Endothelial cell of hepatic sinusoid (primary cell): Measurements from ENCODE around the gene LCN6.

Experiments
- in situ Hi-C: cut with HindIII; loops from 2 replicates; pipeline ENCODE4 v1.10.0; 2017; ENCODE audit warnings: low sequenced_read_pairs

LCN6 gene

DNA sequence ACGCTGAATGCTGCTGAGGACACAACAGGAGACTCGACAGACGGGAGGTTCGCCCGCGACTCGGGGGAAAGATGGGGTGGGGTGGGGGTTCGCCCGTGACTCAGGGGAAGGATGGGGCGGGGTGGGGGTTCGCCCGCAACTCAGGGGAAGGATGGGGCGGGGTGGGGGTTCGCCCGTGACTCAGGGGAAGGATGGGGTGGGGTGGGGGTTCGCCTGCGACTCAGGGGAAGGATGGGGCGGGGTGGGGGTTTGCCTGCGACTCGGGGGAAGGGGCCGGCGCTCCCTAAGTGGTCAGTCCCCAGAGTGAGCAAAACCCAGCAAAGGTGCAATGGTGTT, 2.2 kb downstream of the LCN6 start:
- in situ Hi-C loops = no loop called here

DNA sequence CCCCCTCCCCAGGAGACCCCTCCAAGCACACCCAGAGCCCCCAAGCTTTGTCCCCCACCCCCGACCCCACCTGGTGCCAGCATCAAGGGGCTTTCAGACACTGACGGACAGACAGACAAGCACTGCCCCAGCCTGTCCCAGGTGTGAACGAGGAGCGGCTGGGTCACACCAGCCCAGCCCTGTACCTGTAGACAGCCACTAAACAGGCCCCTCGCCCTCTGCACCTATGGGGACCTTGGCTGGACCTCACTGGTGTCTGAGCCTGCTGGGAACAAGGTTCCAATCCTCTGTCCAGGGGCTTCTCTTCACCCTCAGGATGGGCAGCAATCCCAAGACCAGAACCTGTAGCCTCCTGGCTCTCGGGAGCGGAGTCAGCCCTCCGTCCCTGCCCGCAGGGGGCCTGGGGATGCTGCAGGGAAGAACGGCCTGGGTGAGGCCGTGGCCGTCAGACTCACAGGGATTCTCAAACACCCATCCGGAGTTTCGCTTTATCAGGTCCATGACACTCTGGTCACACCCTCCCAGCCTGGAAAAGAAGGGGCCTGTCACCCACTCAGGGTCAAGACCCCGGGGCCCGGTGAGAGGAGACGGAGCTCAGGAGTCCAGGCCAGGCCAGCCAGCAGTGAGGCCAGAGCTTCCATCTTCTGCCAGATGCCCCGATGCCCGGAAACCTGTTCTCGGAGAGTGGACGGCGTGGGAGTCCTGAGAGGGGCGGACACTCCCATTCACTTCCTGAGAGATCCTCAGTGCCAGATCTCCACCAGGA, 2.8 kb downstream of the LCN6 start:
- in situ Hi-C loops = no loop called here

DNA sequence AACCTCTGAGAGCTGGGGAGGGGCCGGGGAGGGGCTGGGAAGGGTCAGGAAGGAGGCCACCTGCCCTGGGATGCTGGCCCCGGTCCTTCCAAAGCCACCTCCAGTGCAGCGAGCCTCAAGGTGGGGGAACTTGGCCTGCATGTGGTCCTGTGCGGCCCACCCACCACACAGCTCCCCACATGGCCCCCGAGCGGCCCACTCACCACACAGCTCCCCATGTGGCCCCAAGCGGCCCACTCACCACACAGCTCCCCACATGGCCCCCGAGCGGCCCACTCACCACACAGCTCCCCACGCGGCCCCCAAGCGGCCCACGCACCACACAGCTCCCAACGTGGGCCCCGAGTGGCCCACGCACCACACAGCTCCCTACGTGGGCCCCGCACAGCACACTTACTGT, 3.6 kb downstream of the LCN6 start:
- in situ Hi-C loops = no loop called here

DNA sequence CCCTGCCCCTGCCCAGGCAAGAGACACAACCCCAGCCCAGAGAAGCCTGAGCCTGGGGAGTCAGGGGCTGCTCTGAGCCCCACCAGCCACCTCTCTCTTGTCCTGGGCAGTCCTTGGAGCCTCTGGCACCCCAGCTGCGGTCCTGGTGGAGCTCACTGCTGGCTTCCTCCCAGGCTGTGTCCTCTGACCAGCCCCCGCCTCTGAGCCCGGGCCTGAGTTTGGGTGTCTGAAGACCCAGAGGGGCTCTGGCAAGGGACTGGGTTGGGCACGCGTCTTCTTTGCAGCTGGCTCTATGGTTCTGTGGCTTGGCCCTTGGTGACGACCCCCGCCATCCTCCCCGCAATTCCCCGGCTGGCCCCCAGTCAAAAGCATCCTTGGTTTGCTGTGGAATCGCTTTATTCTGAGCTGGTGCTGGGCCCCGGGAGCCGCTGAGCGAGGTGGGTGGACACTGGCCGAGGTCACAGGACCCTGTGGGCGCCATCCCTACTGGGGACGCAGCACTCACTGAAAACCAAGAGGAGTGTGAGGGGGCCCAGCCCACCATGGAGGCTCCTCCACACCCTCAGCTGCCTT, 4.6 kb downstream of the LCN6 start:
- in situ Hi-C loops = no loop called here

DNA sequence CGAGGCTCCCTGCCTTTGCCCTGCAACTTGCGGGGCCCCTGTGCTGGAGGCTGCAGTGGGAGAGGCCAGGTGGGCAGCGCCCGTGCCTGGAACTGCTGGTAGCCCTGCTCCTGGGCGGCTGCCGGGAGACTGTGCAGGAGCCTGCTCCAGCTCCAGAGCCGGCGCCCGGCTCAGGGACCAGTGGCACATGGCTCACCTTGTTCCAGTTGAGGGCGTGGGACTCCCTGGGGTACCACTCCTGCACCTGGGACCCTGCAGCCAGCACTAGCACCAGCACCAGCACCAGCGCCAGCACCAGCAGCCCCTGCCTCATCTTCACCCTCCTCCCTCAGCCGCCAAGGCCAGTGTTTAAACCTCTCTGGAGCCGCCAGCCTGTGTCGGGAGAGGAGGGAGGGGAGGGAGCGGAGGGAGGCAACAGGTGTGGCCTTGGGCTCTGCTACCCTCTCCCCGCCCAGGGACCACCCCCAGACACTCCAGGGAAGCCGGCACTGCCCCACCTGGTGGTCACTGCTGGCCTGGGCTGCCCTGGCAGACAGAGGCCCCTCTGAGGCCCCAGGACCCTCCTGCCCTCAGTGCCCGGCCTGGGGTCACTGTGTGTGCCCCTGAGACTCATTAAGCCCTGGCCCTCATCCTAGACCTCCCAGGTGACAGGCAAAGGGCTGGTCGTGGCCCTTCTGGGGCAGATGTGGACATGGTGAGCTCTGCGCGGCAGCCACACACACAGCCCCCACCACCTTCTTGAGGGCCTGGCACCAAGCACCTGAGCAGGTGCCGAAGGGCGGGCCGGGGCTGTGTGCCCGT, 5.5 kb downstream of the LCN6 start, which contains the start of gene LCN10:
Gene LCN10, minus strand, starts transcription at position 350 of the 801 bp plus-strand sequence. Its CDS starts 37 bp downstream, at position 313.
- in situ Hi-C loops = no loop called here

DNA sequence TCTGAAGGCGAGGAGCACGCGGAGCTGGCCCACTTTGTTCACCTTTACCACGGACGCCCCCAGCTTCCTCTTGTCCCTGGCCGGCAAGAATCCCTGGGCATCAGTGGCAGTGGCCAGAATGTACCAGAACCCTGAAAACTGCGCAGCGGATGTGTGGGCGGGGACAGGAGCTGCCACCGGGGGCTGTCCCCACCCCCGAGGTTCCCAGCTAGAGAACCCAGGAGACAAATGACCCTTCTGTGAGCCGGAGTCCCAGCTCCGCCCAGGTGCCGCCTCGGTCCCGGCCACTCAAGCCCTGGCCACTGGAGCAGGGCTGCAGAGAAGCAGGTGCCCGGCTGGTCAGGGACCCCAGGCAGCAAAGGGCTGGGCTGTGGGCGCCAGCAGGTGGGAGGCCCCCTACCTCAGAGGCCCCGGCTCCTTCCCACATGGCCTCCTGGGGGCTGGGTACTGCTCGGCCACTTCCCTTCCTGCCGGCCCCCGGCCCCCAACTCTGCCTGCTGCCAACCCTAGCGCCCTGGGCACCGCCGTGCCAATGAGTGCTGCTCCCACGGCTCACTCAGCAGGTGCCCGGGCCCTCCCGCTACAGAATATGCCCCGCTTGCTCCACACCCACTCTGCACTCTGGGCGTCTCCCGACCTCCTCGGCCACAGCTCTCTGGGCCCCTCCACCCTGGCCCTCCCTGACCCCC, 6.3 kb downstream of the LCN6 start:
- in situ Hi-C loops = no loop called here

DNA sequence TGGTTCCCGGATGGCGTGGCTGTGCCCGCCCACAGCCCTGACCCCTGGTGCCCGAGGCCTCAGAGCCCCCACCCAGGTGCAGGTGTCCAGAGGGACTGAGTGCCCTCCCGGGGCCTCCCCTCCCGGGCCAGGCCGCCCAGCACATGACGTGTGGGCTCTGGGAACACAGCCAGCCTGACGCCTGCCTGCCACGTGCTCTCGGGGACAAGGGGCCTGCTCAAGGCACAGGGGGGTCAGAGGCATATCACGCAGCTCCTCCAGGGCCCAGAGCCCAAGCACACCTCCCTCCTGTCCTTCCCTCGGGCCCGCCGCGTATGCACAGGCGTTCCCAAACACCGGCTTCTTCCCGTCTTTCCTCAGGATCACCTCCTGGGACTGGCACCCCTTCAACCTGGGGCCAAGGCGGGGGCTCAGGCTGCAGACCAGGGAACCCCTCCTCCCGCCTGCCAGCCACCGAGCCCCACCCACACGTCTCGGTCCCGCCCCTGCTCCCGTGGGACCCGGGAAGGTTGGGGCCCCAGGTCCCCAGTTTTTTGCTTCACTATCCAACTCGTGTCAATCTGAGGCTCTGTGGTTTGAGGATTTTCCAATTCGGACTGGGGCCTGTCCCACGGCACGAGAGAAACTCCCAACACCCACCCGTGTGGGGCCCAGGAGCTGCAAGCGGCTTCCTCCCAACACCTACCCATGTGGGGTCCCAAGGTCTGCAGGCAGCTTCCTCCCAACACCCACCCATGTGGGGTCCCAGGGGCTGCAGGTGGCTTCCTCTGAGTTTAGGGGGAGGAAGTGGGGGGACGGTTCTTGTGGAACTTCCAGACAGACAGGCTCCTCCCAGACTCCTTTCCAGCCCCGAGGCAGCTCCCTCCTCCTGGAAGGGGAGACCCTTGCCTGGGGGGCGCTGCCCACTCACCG, 7.1 kb downstream of the LCN6 start:
- in situ Hi-C loops = no loop called here

DNA sequence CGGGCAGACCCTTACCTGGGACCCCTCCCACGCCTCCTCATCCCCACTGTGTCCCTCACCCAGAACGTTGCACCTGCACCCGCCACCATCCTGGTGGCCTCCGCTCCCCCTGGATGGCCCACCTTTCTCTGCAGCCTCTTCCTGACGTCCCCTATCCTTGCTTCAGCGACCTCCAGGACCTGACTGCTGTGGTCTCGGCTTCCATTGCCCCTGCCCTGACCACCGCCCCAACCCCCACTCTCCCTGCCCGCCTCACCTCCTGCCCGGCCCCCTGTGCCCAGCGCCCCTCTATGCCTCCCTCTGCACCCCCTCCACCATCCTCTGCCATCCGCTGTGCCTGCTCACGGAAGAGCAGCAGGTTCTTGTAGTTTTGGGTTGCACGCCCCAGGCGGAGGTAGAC, 7.8 kb downstream of the LCN6 start:
- in situ Hi-C loops = no loop called here

DNA sequence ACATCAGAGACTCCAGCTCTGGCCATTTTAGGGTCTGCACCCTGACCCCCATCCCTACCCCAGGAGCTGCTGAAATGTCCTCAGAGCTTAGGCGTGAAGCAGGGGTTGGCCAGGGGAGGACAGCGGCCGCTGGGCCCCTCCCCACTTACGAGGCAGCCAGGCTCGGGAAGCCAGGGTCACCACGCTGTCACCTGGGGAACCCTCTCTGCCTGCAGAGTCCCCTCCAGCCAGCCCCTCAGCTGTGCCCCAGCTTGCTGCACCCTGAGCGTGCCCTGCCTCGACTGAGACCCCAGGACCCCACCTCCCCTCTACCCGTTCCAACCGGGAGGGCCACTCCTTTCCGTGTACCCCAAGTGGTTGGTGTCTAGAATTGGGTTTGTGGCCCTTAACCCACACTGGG, 8.3 kb downstream of the LCN6 start:
- in situ Hi-C loops = no loop called here

DNA sequence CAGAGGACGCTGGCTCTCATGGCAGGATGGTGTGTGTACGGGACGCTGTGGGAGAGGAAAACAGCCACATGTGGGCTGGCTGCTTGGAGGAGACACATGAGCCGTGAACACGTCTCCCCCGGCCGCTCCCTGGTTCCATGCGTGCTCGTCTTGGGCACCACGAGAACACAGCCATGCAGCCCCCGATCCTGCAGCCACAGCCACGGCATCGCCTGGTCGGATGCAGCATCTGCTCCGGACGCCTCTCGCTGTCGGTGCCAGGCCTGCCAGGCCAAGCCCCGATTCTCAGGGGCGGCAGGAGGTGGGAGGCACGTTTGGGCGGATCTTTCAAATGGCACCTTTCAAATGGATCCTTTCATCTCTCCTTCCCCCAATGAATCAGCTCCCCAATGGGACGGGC, 8.8 kb downstream of the LCN6 start:
- in situ Hi-C loops = no loop called here

DNA sequence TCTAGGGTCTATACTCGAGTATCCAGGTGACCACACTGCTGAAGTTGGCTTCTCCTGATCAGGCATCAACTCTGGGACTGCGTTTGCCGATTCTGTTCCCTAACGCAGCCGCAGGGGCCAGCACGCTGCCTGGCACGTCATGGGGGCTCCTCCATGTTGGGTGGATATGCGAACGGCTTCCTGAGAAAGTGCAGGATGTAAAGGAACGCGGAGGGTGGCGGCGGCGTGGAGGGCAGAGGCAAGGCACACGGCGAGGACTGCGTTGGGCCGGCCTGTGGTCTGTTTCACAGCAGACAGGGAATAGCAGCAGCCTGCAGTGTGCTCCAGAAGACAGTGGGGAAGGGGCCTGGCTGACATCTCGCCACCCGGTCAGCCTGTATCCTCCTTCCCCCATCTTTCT, 9.4 kb downstream of the LCN6 start:
- in situ Hi-C loops = no loop called here

DNA sequence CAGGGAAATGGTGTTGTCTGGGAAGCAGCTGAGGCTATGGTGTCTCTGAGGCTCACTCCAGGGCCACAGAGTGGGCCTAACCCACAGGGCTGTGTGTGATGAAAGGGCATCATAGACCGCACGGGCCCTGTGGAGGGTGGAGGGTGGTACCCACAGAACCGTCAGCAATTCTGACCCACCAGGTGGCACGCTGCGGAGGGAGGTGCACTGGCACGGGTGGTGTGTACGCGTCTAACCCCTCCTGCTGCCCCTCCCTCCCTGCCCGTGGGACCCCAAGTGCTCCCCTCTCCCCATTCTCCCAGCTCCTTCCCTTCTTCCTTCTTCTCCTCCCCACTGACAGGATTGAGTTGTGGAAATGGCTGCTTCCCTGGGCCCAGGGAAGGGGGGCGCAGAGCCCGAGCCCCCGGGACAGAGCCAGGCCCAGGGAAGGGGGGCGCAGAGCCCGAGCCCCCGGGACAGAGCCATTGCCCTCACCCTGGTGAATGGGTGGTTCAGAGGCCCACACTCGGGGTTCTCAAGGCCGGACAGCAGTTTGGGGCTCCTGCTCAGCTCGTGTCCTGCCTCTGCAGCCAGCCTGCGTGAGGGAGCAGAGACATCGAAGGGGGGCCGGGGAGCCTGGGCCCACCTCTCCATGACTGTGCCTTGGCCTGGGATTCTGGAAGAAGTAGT, 12.4 kb downstream of the LCN6 start:
- in situ Hi-C loops = no loop called here

DNA sequence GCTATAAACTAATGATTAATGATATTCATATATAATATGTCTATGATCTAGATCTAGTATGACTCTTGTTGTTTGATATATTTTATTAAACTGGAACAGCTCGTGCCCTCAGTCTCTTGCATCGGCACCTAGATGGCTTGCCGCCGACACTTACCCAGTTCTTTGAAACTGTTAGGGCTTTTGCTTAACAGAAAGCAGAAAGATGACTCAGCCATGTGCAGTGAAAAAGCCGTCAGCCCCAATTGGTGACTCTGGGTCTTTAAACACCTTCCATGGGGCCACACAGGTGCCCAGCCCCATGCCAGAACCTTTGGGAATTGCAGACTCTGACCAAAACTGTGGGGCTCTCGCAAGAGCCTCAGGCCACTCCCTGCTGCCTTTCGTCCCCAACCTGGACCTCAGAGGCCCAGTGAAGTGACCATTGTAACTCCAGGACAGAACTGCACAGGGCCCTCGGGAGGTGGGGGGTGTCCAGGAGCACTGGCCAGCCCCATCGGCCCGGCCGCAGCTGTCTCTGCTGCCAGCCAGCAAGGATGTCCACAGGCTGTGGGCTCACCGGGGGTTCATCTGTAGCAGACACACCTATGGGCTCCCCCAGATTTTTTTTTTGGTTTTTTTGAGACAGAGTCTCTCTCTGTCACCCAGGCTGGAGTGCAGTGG, 13.4 kb downstream of the LCN6 start:
- in situ Hi-C loops = no loop called here

DNA sequence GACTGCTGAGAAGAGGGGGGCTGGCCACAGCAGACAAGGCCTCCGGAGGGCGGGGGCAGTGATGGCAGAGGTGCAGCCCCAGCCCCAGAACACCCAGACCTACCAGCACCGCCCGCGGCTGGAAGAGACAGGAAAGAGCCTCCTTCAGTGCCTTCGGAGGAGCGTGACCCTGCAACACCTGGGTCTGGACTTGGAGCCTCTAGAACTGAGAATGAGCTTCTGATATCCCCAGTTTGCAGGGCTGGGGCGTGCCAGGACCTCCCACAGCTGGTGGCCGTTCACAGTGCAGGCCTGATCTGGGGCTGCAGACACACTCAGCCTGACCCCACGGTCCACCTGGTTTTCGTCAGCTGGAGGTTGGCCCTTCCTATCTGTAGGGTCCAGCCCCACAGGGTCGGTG, 14.7 kb downstream of the LCN6 start:
- in situ Hi-C loops = no loop called here

DNA sequence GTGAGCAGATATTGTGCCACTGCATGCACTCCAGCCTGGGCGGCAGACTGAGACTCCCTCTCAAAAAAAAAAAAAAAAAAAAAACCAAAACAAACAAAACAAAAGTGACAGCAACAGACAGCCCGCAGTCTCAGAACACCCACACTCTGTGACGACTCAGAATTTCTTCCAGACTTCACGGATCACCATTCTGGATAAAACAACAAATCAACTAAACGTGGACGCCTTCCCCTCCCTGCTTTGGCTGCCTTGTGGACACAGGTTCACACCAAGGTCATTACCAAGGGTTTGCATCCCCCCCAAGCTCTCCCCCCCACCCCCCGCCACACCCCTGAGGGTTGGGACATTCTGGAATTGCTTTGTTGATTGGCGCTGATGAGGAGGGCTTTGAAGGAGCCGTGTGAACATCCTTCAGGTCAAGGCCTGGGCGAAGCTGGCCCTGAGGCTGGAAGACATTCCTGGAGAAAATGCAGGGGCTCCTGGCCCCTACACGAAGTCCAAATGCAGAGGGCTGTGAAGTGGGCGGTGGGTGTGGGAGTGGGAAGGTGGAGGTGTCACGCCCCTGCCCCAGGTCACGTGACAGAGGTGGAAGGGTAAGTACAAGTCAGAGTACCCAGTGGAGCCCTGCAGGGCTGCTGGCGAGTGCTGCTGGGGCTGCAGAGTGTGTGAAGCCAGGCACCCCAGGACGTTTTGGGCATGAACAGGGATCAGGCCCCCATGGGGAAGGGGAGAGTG, 15.7 kb downstream of the LCN6 start:
- in situ Hi-C loops = no loop called here

DNA sequence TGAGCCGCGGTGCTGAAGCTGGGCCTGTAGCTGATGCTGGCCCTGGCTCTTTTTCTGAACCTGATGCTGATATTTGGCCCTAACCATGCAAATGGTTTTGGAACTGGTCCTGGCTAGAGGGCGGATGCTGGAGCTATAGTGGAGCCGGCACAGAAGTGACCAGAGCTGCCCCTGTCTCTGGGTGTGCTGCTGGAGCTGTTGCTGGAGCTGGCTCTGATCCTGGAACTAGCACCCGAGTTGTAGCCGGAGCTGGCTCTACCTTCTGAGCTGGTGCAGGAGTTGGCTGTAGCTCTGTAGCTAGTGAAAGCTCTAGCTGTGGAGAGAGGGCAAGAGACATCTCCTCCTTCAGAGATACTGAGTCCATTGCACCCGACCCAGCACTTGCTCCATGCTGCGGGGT, 18.4 kb downstream of the LCN6 start:
- in situ Hi-C loops = no loop called here

DNA sequence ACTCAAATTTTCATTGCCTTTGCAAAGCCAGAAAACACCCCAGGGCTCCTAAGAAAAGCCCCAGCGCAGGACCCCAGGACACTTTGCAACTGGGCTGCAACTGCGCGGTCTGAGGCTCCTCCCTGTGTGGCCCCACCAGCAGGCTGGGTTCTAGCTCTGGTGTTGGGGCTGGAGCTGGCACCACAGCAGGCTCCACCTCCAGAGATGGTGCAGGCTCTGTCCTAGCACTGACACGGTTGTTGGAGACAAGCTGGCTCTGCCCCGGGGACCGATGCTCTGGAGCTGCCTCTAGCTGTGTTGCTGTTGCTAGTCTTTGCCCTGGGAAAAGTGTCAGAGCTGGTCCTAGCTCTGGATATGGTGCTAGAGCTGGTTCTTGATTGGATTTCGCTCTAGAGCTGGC, 19.2 kb downstream of the LCN6 start:
- in situ Hi-C loops = no loop called here

DNA sequence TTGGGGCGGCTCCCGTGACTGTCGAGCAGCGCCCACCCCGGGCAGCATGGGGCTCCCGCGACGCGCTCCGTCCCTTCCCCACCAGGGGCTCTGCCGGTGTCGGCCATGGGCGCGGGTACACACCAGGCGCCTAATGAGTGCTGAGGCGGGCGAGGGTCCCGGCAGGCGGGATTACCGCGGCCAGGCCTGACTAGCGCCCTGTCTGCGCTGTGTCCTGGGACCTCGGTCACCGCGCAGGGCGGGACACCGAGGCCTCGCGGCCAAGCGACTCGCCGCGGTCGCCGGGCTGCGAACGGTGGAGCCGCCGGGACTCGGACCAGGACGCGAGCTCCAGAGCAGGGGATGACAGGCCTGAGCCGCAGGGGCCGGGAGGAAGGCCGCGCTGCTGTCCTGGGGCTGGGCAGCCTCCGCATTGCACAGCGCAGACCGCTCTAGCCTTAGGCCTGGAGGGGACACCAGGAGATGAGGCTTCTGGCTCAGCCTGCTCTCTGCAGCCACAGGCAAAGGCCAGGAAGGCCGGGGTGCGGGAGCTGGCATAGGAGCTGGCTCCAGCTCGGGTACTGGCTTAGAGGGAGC, 19.7 kb downstream of the LCN6 start:
- in situ Hi-C loops = no loop called here
